ENCODE data around the gene FHIP1B. TPM values are rescaled to one million over a fixed set of nuclear protein-coding genes. Genes with fewer than 3 reads are reported as not detected.

FHIP1B gene
- total RNA-seq, 3 donors from 2014 or later, result 78.0 to 195 (median 92.1) TPM

DNA sequence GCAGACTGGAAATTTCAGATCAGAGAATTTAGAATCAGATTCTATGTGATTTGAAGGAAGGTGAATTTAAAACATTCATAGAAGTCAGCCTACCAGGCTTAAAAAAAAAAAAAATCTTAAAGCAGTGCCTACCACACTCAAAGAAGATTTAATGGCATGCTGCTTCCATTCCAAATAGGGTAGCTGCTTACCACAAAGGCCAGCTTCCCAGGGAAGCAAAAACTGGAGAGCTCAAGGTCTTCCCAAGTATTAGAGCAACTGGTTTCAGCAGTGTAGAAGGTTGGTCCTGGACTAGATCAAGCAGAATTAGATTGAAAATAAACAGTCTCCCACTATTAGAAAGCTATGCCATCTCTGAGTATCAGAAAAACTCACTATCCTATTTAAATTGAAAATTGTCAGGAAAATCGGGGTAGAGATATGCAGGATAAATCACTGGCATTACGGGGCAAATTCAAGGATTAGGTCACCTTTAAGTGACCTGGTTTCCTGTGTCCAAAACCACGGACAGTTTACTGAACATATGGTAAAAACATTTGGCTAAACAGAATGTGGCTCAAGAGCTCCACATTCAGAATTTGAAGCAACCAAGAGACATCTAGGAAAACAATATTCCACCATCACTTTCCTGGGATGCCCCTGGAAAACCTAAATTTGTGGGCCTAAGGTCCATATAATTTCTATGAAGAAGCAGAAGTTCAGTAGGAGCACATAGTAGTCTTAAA, 27.8 kb downstream of the FHIP1B start:
- DNase-seq (no peak), ATAC-seq (no peak)
- H3K36me3 ChIP-seq (ENCODE audit: low read depth), result peaks cover 3% of the 10 kb centered on the region
- TF ChIP-seq CTCF (IDR thresholded peaks at IDR 0.05), result no peak
- no peaks in the 10 kb centered on the region for H3K4me1 ChIP-seq (ENCODE audit: low read depth)
- no peaks in the 10 kb centered on the region for H3K9me3 ChIP-seq
- intact Hi-C loops (cut with DNase I, micrococcal nuclease), result no loop called here
- H3K4me3 ChIP-seq, result no peak overlapping the region

GRCh38 chr11:6205366-6205765, 29.1 kb downstream of the FHIP1B start, which contains the start of gene C11orf42:
Gene C11orf42, plus strand, starts transcription at chr11:6205557. Its CDS starts 59 bp downstream, at chr11:6205616.
- intact Hi-C loops (cut with DNase I, micrococcal nuclease), result no loop called here

DNA sequence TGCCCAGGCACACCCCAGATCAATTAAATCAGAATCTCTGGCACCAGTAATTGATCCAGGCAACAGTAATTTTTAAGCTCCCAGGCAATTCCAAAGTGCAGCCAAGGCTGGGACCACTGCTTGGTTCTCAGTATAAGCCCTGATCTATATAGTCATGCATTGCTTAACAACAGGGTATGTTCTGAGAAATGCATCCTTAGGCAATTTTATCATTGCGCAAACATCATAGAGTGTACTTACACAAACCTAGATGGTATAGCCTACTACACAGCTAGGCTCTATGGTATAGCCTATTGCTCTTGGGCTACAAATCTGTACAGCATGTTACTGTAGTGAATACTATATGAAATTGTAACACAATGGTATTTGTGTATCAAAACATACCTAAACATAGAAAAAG, 29.7 kb downstream of the FHIP1B start:
- intact Hi-C loops (cut with DNase I, micrococcal nuclease), result no loop called here
- H3K36me3 ChIP-seq (ENCODE audit: low read depth), result no peaks in the 10 kb centered on the region
- ATAC-seq, result no peak

More at GRCh38 chr11:6205366-6205765, 29.1 kb downstream of the FHIP1B start, which contains the start of gene C11orf42:
- no peaks in the 10 kb centered on the region for H3K4me1 ChIP-seq (ENCODE audit: low read depth)
- TF ChIP-seq CTCF (IDR thresholded peaks at IDR 0.05), result no peak
- no peak for DNase-seq
- H3K9me3 ChIP-seq, result no peaks in the 10 kb centered on the region
- H3K36me3 ChIP-seq (ENCODE audit: low read depth), result no peaks in the 10 kb centered on the region
- no peak for ATAC-seq
- H3K4me3 ChIP-seq, result no peak within 1 kb of the TSS

DNA sequence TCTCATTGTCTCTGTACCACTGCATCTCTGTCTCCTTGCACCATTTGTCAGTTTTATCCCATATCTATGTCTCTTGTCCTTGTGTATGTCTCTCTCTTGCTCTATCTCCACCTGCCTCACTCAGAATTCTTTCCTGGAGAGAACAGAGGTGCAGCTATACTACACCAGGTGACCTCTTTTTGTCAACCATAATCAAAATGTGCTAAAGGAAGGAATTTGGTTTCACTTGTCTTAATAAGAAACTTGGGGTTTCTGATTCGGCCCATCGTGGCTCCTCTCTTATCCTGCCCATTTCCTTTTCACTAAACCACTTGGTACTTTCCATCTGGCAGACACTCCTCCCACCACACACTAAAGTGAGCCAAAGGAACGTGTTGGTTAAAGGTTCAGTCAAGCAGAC, 31.1 kb downstream of the FHIP1B start:
- no peak for ATAC-seq
- Histone ChIP-seq H3K36me3 (ENCODE audit: low read depth) (no peaks in the 10 kb centered on the region), H3K9me3 (no peaks in the 10 kb centered on the region), H3K4me1 (ENCODE audit: low read depth) (no peaks in the 10 kb centered on the region), H3K4me3 (no peak overlapping the region)
- no peak for DNase-seq
- TF ChIP-seq CTCF (IDR thresholded peaks at IDR 0.05), result no peak
- intact Hi-C loops (cut with DNase I, micrococcal nuclease), result no loop called here

More for the DNA sequence above, 29.7 kb downstream of the FHIP1B start:
- no peaks in the 10 kb centered on the region for H3K4me1 ChIP-seq (ENCODE audit: low read depth)
- no peaks in the 10 kb centered on the region for H3K9me3 ChIP-seq
- no peak overlapping the region for H3K4me3 ChIP-seq
- TF ChIP-seq CTCF (IDR thresholded peaks at IDR 0.05), result no peak
- no peak for DNase-seq

GRCh38 chr11:6202041-6202440, 32.4 kb downstream of the FHIP1B start:
- Histone ChIP-seq H3K36me3 (ENCODE audit: low read depth) (no peaks in the 10 kb centered on the region), H3K4me1 (ENCODE audit: low read depth) (no peaks in the 10 kb centered on the region), H3K9me3 (no peaks in the 10 kb centered on the region), H3K4me3 (no peak overlapping the region)
- ATAC-seq, result no peak
- DNase-seq, result no peak
- intact Hi-C loops (cut with DNase I, micrococcal nuclease), result no loop called here
- TF ChIP-seq CTCF (IDR thresholded peaks at IDR 0.05), result no peak
